ENCODE results near the gene ACAA1. TPM values are rescaled to one million over a fixed set of nuclear protein-coding genes. Genes with fewer than 3 reads are reported as not detected.

The ACAA1 gene
- total RNA-seq, 4 donors from 2014 or later = 22.3 to 54.1 (median 37.6) TPM

- DNase-seq = no peak
- no peaks in the 10 kb centered on the region for H3K36me3 ChIP-seq
Observed at GRCh38 chr3:38124324-38125122, 12.4 kb downstream of the ACAA1 start.

GRCh38 chr3:38122712-38123290 lies 14.1 kb downstream of the ACAA1 start:
- DNase-seq = no peak
- no peak overlapping the region for H3K4me3 ChIP-seq
- H3K4me1 ChIP-seq = no peaks in the 10 kb centered on the region
- H3K27me3 ChIP-seq = no peaks in the 10 kb centered on the region
- no peaks in the 10 kb centered on the region for H3K36me3 ChIP-seq
- H3K27ac ChIP-seq = no peak overlapping the region
- intact Hi-C loops (cut with DNase I; ENCODE audit: low total_unique reads) = no loop called here
- H3K9me3 ChIP-seq = no peaks in the 10 kb centered on the region
- TF ChIP-seq POLR2A (IDR thresholded peaks at IDR 0.05) = no peak
- TF ChIP-seq CTCF (IDR thresholded peaks at IDR 0.05) = no peak

More at GRCh38 chr3:38124324-38125122, 12.4 kb downstream of the ACAA1 start:
- no peaks in the 10 kb centered on the region for H3K4me1 ChIP-seq
- TF ChIP-seq POLR2A (IDR thresholded peaks at IDR 0.05) (no peak), CTCF (IDR thresholded peaks at IDR 0.05) (no peak)
- intact Hi-C loops (cut with DNase I; ENCODE audit: low total_unique reads) = no loop called here
- no peak overlapping the region for H3K4me3 ChIP-seq
- H3K9me3 ChIP-seq = no peaks in the 10 kb centered on the region
- H3K27me3 ChIP-seq = no peaks in the 10 kb centered on the region
- no peak overlapping the region for H3K27ac ChIP-seq

GRCh38 chr3:38121832-38122461 lies 15.0 kb downstream of the ACAA1 start:
- no peak for DNase-seq
- no peaks in the 10 kb centered on the region for H3K9me3 ChIP-seq
- H3K4me1 ChIP-seq = no peaks in the 10 kb centered on the region
- H3K27me3 ChIP-seq = no peaks in the 10 kb centered on the region
- H3K27ac ChIP-seq = no peak overlapping the region
- TF ChIP-seq POLR2A (IDR thresholded peaks at IDR 0.05) (no peak), CTCF (IDR thresholded peaks at IDR 0.05) (no peak)
- intact Hi-C loops (cut with DNase I; ENCODE audit: low total_unique reads) = no loop called here
- H3K36me3 ChIP-seq = no peaks in the 10 kb centered on the region
- no peak overlapping the region for H3K4me3 ChIP-seq

GRCh38 chr3:38121451-38121831 lies 15.5 kb downstream of the ACAA1 start:
- H3K4me1 ChIP-seq = no peaks in the 10 kb centered on the region
- no peak overlapping the region for H3K4me3 ChIP-seq
- no peak for DNase-seq
- H3K9me3 ChIP-seq = no peaks in the 10 kb centered on the region
- intact Hi-C loops (cut with DNase I; ENCODE audit: low total_unique reads) = no loop called here
- H3K27me3 ChIP-seq = no peaks in the 10 kb centered on the region
- TF ChIP-seq POLR2A (IDR thresholded peaks at IDR 0.05) = no peak
- TF ChIP-seq CTCF (IDR thresholded peaks at IDR 0.05) = no peak
- H3K27ac ChIP-seq = no peak overlapping the region
- H3K36me3 ChIP-seq = no peaks in the 10 kb centered on the region

Measured in uterus (tissue), 4 donors.